Upper lobe of left lung (tissue), 4 donors: ENCODE measurements around the gene THAP4.

ENCODE experiments used
- POLR2A ChIP-seq, 4 donors: fragments of 450-650 bp; IDR thresholded peaks; one replicate each; pipeline ENCODE4 v1.5.1; 2016 to 2017; ENCODE audit warnings: antibody characterized with exemption in 4 of 4, mild to moderate bottlenecking in 2 of 4
- POLR2AphosphoS5 ChIP-seq, 2 donors: sonication (generic); formaldehyde crosslinking; IDR thresholded peaks; one replicate each; pipeline ENCODE4 v1.5.1; 2017; ENCODE audit warnings: antibody characterized with exemption in 2 of 2
- TF ChIP-seq, protein P1 (sequence below), 6 experiments: fragments of 450-650 bp in 4 of 6; fragments of 200-600 bp in 2 of 6; sonication (generic) in 2 of 6; IDR thresholded peaks; one replicate each; pipeline ENCODE4 v1.5.1; 2016 to 2019; ENCODE audit warnings: antibody characterized with exemption in 6 of 6

GRCh38 chr2:241672243-241673188 is 35.6 kb upstream of the THAP4 start:
- TF ChIP-seq POLR2A (IDR thresholded peaks at IDR 0.05) (no peak), POLR2AphosphoS5 (IDR thresholded peaks at IDR 0.05) (no peak)
- TF ChIP-seq, protein P1, sequence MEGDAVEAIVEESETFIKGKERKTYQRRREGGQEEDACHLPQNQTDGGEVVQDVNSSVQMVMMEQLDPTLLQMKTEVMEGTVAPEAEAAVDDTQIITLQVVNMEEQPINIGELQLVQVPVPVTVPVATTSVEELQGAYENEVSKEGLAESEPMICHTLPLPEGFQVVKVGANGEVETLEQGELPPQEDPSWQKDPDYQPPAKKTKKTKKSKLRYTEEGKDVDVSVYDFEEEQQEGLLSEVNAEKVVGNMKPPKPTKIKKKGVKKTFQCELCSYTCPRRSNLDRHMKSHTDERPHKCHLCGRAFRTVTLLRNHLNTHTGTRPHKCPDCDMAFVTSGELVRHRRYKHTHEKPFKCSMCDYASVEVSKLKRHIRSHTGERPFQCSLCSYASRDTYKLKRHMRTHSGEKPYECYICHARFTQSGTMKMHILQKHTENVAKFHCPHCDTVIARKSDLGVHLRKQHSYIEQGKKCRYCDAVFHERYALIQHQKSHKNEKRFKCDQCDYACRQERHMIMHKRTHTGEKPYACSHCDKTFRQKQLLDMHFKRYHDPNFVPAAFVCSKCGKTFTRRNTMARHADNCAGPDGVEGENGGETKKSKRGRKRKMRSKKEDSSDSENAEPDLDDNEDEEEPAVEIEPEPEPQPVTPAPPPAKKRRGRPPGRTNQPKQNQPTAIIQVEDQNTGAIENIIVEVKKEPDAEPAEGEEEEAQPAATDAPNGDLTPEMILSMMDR (IDR thresholded peaks at IDR 0.05), result no peak
